Effector memory CD4-positive, alpha-beta T cell (primary cell): ENCODE data around the gene SMG6.
"Not testable (repeated sequence)": the region's sequence is repeated elsewhere in the genome, so short reads cannot be mapped to it uniquely, and the experiment has no call there.

Experiments used
- DNase-seq, 3 donors: peaks; one replicate each; pipeline ENCODE4 v3.0.0-alpha.2; 2020
- H3K27ac ChIP-seq: 2 replicates; pipeline ENCODE4 v1.7.0; 2013; ENCODE audit warnings: mild to moderate bottlenecking, low read length, moderate library complexity; ENCODE audit not compliant: insufficient read depth, poor library complexity, severe bottlenecking
- H3K27me3 ChIP-seq: replicated peaks from 2 replicates; pipeline ENCODE4 v1.7.0; 2013; ENCODE audit warnings: mild to moderate bottlenecking, low read length; ENCODE audit not compliant: insufficient read depth, control insufficient read depth, poor library complexity, severe bottlenecking
- H3K36me3 ChIP-seq: 2 replicates; pipeline ENCODE4 v1.7.0; 2013; ENCODE audit warnings: mild to moderate bottlenecking, low read length, moderate library complexity; ENCODE audit not compliant: control insufficient read depth, insufficient read depth
- H3K4me1 ChIP-seq: 2 replicates; pipeline ENCODE4 v1.7.0; 2013; ENCODE audit warnings: low read length, mild to moderate bottlenecking; ENCODE audit not compliant: control insufficient read depth, insufficient read depth, poor library complexity, severe bottlenecking
- H3K4me3 ChIP-seq: 2 replicates; pipeline ENCODE4 v1.7.0; 2013; ENCODE audit warnings: low read length, low read depth, mild to moderate bottlenecking; ENCODE audit not compliant: insufficient read depth, poor library complexity, severe bottlenecking
- H3K9me3 ChIP-seq: 2 replicates; pipeline ENCODE4 v1.7.0; 2013; ENCODE audit warnings: mild to moderate bottlenecking, low read length, moderate library complexity; ENCODE audit not compliant: control insufficient read depth

SMG6 gene

GRCh38 chr17:2015314-2015713 is 288.3 kb downstream of the SMG6 start:
- H3K36me3 ChIP-seq: no peaks in the 10 kb centered on the region
- H3K4me3 ChIP-seq: no peak overlapping the region
- H3K4me1 ChIP-seq: no peaks in the 10 kb centered on the region
- no peaks in the 10 kb centered on the region for H3K27me3 ChIP-seq
- H3K27ac ChIP-seq: no peak overlapping the region
- H3K9me3 ChIP-seq: no peaks in the 10 kb centered on the region
- DNase-seq: no peak

GRCh38 chr17:2013994-2014317 is 289.6 kb downstream of the SMG6 start:
- Histone ChIP-seq H3K36me3 (no peaks in the 10 kb centered on the region), H3K27me3 (no peaks in the 10 kb centered on the region), H3K27ac (no peak overlapping the region), H3K4me3 (no peak overlapping the region), H3K9me3 (no peaks in the 10 kb centered on the region), H3K4me1 (no peaks in the 10 kb centered on the region)
- DNase-seq: no peak

GRCh38 chr17:2013220-2013993 is 290.2 kb downstream of the SMG6 start:
- DNase-seq, H3K27me3 ChIP-seq, H3K36me3 ChIP-seq, H3K27ac ChIP-seq, H3K4me1 ChIP-seq, H3K4me3 ChIP-seq, H3K9me3 ChIP-seq: not testable (repeated sequence)

GRCh38 chr17:2012499-2012898 is 291.1 kb downstream of the SMG6 start:
- no peak overlapping the region for H3K4me3 ChIP-seq
- no peaks in the 10 kb centered on the region for H3K27me3 ChIP-seq
- H3K36me3 ChIP-seq: no peaks in the 10 kb centered on the region
- no peaks in the 10 kb centered on the region for H3K9me3 ChIP-seq
- no peak for DNase-seq
- H3K4me1 ChIP-seq: no peaks in the 10 kb centered on the region
- no peak overlapping the region for H3K27ac ChIP-seq

GRCh38 chr17:2011411-2012371 is 291.9 kb downstream of the SMG6 start:
- H3K4me3 ChIP-seq: no peak overlapping the region

More at GRCh38 chr17:2011411-2012371, 291.9 kb downstream of the SMG6 start:
- H3K4me1 ChIP-seq: no peaks in the 10 kb centered on the region
- no peaks in the 10 kb centered on the region for H3K27me3 ChIP-seq
- no peak for DNase-seq
- no peaks in the 10 kb centered on the region for H3K36me3 ChIP-seq
- H3K27ac ChIP-seq: no peak overlapping the region
- no peaks in the 10 kb centered on the region for H3K9me3 ChIP-seq
